Keratinocyte (primary cell): ENCODE measurements around the gene EIF2B1.

Experiments
- EZH2 ChIP-seq: IDR thresholded peaks from one replicate; pipeline ENCODE4 v1.6.1; 2012; ENCODE audit warnings: inconsistent platforms, mild to moderate bottlenecking, low read length, moderate library complexity
- TF ChIP-seq, protein P1 (sequence below), 3 experiments: IDR thresholded peaks in 1 of 3; conservative IDR thresholded peaks in 1 of 3; optimal IDR thresholded peaks in 1 of 3; 2 replicates in 2 of 3; 3 replicates in 1 of 3; pipeline versions ENCODE3 to v1.5.1; 2011; ENCODE audit warnings: low read length in 3 of 3, mild to moderate bottlenecking in 3 of 3, moderate library complexity in 2 of 3, control low read depth in 1 of 3, inconsistent platforms in 1 of 3; ENCODE audit not compliant: insufficient read depth in 2 of 3; ENCODE audit errors: extremely low read depth in 1 of 3

DNA sequence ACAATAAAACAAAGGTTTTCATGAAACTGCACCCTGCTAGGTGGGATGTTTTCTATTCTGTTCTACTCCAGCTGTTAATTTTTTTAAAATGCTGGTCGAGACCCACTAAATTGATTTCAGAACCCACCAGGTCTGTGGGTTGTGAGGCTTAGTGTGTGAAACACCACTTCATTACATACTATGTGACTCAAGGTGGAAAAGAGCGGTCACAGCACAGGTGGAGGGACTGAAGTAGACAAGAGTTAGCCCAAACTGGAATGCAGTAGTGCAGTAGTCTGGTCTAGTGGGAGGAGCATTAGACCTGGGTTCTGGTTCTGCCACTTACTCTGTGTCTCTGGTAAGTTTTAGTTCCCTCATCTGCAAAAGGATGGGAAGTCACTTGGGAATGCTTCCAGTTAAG is 19.4 kb downstream of the EIF2B1 start:
- TF ChIP-seq, protein P1, sequence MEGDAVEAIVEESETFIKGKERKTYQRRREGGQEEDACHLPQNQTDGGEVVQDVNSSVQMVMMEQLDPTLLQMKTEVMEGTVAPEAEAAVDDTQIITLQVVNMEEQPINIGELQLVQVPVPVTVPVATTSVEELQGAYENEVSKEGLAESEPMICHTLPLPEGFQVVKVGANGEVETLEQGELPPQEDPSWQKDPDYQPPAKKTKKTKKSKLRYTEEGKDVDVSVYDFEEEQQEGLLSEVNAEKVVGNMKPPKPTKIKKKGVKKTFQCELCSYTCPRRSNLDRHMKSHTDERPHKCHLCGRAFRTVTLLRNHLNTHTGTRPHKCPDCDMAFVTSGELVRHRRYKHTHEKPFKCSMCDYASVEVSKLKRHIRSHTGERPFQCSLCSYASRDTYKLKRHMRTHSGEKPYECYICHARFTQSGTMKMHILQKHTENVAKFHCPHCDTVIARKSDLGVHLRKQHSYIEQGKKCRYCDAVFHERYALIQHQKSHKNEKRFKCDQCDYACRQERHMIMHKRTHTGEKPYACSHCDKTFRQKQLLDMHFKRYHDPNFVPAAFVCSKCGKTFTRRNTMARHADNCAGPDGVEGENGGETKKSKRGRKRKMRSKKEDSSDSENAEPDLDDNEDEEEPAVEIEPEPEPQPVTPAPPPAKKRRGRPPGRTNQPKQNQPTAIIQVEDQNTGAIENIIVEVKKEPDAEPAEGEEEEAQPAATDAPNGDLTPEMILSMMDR (optimal IDR thresholded peaks at IDR 0.05 in 1 of 3, IDR thresholded peaks at IDR 0.05 in 1 of 3, conservative IDR thresholded peaks at IDR 0.05 in 1 of 3; ENCODE audit: extremely low read depth in 1 of 3, insufficient read depth in 2 of 3, low read length in 3 of 3) = no peak
- TF ChIP-seq EZH2 = no peak
